ENCODE measurements around the gene NUP210.
A peak's percentile ranks its signal among the peaks of the same experiment; 100 is the strongest.

Gene NUP210

DNA sequence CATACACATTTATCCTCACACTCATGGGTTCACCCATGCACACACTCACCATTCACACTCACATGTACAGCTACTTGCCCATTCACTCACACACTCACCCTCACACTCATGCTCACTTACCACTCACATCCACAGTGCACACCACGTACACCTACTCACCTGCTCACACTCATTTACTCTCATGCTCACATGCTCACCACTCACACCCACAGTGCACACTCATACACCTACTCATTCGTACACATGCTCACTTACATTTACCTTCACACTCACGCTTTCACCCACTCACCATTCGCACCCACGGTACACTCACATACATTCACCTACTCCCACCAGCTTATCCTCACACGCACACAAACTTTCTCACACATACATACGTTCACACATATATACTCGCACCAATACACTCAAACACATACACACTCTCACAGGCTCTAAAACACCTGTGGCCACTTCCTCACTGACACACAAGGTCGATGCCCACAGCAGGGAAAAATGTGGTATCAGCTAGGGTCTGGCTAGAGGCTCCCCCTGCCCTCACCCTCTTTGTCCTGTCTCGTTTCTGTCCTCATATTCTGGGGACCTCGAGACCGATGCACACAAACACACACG lies 46.0 kb downstream of the NUP210 start:
- Histone ChIP-seq H3K4me1 (ENCODE audit: control insufficient read depth, insufficient read depth, low read length) (no peaks in the 10 kb centered on the region; the same call in 1 of the 2 replicates), H3K27ac (ENCODE audit: low read length) (no peak overlapping the region), H3K27me3 (ENCODE audit: control insufficient read depth, insufficient read depth, low read length) (no peaks in the 10 kb centered on the region), H3K4me3 (ENCODE audit: low read length) (no peak overlapping the region), H3K9me3 (ENCODE audit: control insufficient read depth, insufficient read depth, low read length) (no peaks in the 10 kb centered on the region), H3K36me3 (ENCODE audit: control insufficient read depth, insufficient read depth, low read length) (peaks cover 23% of the 10 kb centered on the region)
- WGBS (ENCODE audit: insufficient coverage, insufficient read length): 100% methylated on average over 7 of the region's 13 CpGs
- DNase-seq (ENCODE audit: low read depth, low spot score): no peak

DNA sequence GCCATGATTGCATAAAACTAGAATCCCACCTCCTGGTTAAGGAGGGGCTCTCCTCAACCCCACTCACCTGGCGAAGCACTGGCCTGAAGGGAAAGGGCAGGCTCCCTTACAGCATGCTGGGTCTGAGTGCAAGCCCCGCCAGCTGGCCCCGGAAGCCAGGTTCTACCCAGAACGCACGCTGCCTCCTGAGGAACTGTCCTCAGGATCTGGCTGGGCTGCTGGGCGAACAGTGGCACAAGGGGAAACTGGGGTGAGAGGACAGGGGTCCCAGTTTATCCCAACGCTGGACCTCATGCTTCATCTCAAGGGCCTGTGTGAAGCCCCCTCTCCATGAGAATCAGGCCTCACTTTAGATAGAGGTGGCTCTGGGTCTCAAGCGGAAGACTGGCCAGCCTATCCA lies 47.5 kb downstream of the NUP210 start:
- no CpG with 5 or more reads among the region's 8 CpGs for WGBS (ENCODE audit: insufficient coverage, insufficient read length)
- Histone ChIP-seq H3K36me3 (ENCODE audit: control insufficient read depth, insufficient read depth, low read length) (peaks cover 22% of the 10 kb centered on the region), H3K4me3 (ENCODE audit: low read length) (no peak overlapping the region), H3K27me3 (ENCODE audit: control insufficient read depth, insufficient read depth, low read length) (no peaks in the 10 kb centered on the region), H3K4me1 (ENCODE audit: control insufficient read depth, insufficient read depth, low read length) (no peaks in the 10 kb centered on the region; the same call in 1 of the 2 replicates), H3K9me3 (ENCODE audit: control insufficient read depth, insufficient read depth, low read length) (no peaks in the 10 kb centered on the region), H3K27ac (ENCODE audit: low read length) (no peak overlapping the region)
- DNase-seq (ENCODE audit: low read depth, low spot score): no peak

DNA sequence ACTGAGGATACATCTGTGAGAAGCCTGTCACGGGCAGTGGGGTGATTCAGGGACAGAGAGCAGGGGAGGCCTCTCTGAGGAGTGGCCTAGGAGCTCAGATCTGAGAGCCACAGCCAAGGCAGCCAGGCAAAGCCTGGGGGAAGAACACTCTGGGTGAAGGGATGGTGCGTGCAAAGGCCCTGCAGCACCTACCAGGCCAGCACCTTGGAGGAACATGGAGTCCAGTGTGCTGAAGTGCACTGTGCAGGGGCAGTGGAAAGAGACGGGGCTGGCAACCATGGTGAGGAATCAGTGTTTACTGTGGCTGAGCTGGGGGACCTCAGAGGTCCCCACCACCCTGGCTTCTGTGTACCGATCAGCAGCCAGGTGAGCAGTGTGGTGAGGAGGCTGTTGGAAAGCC lies 48.0 kb downstream of the NUP210 start:
- H3K27me3 ChIP-seq (ENCODE audit: control insufficient read depth, insufficient read depth, low read length): no peaks in the 10 kb centered on the region
- DNase-seq (ENCODE audit: low read depth, low spot score): no peak
- no CpG with 5 or more reads among the region's 4 CpGs for WGBS (ENCODE audit: insufficient coverage, insufficient read length)
- no peaks in the 10 kb centered on the region for H3K9me3 ChIP-seq (ENCODE audit: control insufficient read depth, insufficient read depth, low read length)
- H3K4me3 ChIP-seq (ENCODE audit: low read length): no peak overlapping the region
- H3K36me3 ChIP-seq (ENCODE audit: control insufficient read depth, insufficient read depth, low read length): peaks cover 20% of the 10 kb centered on the region
- no peaks in the 10 kb centered on the region; the same call in 1 of the 2 replicates for H3K4me1 ChIP-seq (ENCODE audit: control insufficient read depth, insufficient read depth, low read length)
- no peak overlapping the region for H3K27ac ChIP-seq (ENCODE audit: low read length)

DNA sequence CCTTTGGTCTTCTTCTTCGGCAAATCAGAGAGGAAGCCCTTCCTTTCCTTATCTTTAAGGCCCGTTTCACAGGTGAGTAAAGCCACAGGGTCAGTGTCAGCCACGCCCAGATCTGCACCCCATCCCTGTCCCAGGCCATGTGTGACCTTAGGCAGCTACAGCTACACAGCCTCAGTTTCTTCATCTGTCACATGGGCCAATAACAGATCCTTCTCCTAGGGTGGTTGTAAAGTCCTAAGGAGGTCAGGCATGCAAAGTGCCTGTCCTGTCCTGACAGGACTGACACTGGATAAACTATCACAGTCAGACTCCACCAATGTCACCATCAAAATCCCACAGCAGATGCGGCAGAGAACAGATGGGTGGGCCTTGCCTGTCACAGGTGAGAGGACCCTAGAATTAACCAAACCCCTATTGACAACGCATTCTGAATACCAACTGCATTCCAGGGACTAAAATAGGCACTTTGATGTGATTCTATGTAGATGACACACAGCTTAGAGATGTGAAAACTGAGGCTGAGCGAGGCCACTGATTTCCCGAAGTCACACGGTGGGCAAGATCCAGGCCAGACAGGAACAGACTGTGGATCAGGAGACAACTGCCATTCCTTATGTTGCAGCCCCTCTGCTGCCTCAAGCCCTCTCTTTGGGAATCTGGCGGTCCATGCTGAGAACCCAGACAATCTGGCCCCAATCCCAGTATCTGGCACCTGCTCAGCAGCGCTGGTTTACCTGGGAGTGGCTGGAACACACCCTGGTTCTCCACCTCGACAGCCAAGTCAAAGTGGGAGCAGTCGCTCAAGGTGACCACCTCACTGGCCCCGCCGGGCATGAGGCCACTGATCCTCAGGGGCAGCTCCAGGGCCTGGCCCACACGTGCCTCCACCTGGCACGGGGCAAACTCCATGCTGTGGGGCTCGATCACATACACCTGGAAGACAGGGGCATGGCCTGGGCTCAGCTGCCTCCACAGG lies 48.7 kb downstream of the NUP210 start:
- no CpG with 5 or more reads among the region's 17 CpGs for WGBS (ENCODE audit: insufficient coverage, insufficient read length)
- Histone ChIP-seq H3K4me3 (ENCODE audit: low read length) (no peak overlapping the region), H3K4me1 (ENCODE audit: control insufficient read depth, insufficient read depth, low read length) (no peaks in the 10 kb centered on the region; the same call in 1 of the 2 replicates), H3K9me3 (ENCODE audit: control insufficient read depth, insufficient read depth, low read length) (no peaks in the 10 kb centered on the region), H3K27me3 (ENCODE audit: control insufficient read depth, insufficient read depth, low read length) (no peaks in the 10 kb centered on the region), H3K27ac (ENCODE audit: low read length) (no peak overlapping the region), H3K36me3 (ENCODE audit: control insufficient read depth, insufficient read depth, low read length) (peaks cover 19% of the 10 kb centered on the region)
- no peak for DNase-seq (ENCODE audit: low read depth, low spot score)

DNA sequence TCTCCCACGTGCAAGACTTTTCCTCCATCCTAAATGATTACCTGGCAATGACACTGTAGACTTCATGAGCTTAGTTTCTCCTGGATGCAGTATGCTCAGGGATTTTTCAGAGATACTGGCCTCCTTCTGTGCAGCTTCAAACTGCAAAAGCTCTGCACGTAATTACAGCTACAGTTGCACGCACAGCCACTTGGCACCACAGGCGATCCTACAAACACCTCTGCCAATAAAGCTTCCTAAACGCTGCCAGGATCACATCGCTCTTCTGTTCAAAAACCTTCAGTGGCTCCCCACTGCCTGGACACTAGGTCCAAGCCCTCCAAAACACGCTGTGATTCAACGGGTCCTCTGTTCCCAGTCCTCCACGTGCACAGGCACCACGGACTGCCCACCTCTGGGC lies 49.5 kb downstream of the NUP210 start:
- Histone ChIP-seq H3K4me1 (ENCODE audit: control insufficient read depth, insufficient read depth, low read length) (no peaks in the 10 kb centered on the region; the same call in 1 of the 2 replicates), H3K36me3 (ENCODE audit: control insufficient read depth, insufficient read depth, low read length) (peaks cover 19% of the 10 kb centered on the region), H3K9me3 (ENCODE audit: control insufficient read depth, insufficient read depth, low read length) (no peaks in the 10 kb centered on the region), H3K4me3 (ENCODE audit: low read length) (no peak overlapping the region), H3K27me3 (ENCODE audit: control insufficient read depth, insufficient read depth, low read length) (no peaks in the 10 kb centered on the region), H3K27ac (ENCODE audit: low read length) (no peak overlapping the region)
- DNase-seq (ENCODE audit: low read depth, low spot score): no peak
- no CpG with 5 or more reads among the region's 10 CpGs for whole genome bisulfite sequencing (ENCODE audit: insufficient coverage, insufficient read length)

DNA sequence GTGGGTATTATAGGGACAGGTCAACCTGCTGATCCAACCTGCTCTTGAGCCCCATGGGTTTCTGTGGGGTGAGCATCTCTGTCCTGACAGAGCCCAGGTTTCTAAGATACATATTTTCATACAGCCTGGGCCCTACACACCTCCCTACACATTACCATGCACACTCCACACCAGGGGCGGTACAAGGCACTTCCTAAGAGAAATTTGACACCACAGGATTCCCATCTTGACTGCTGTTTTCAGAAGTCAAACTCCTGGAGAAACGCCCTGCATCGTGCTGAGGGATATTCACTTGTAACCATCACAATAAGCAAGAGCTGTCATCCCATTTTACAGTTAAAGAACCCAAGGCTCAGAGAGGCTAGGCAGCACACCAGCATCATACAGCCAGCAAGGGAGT lies 50.1 kb downstream of the NUP210 start:
- no peak overlapping the region for H3K4me3 ChIP-seq (ENCODE audit: low read length)
- H3K27ac ChIP-seq (ENCODE audit: low read length): no peak overlapping the region
- WGBS (ENCODE audit: insufficient coverage, insufficient read length): no CpG with 5 or more reads among the region's 3 CpGs
- H3K27me3 ChIP-seq (ENCODE audit: control insufficient read depth, insufficient read depth, low read length): no peaks in the 10 kb centered on the region
- no peaks in the 10 kb centered on the region for H3K9me3 ChIP-seq (ENCODE audit: control insufficient read depth, insufficient read depth, low read length)
- peaks cover 5% of the 10 kb centered on the region for H3K4me1 ChIP-seq (ENCODE audit: control insufficient read depth, insufficient read depth, low read length)
- peaks cover 19% of the 10 kb centered on the region for H3K36me3 ChIP-seq (ENCODE audit: control insufficient read depth, insufficient read depth, low read length)
- DNase-seq (ENCODE audit: low read depth, low spot score): no peak

DNA sequence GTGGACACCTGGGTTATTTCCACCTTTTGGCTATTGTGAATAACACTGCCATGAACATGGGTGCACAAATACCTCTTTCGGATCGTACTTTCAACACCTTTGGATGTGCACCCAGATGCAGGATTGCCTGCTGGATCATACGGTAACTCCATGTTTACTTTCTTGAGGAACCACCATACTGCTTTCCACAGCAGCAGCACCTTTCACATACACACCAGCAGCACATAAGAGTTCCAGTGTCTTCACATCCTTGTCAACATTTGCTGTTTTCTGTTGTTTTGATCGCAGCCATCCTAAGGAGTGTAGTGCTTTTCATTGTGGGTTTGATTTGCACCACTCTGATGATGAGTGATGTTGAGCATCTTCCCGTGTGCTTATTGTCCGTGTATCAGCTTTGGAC lies 51.3 kb downstream of the NUP210 start:
- DNase-seq (ENCODE audit: low read depth, low spot score): no peak
- no peaks in the 10 kb centered on the region for H3K27me3 ChIP-seq (ENCODE audit: control insufficient read depth, insufficient read depth, low read length)
- no CpG with 5 or more reads among the region's 6 CpGs for WGBS (ENCODE audit: insufficient coverage, insufficient read length)
- H3K36me3 ChIP-seq (ENCODE audit: control insufficient read depth, insufficient read depth, low read length): peaks cover 13% of the 10 kb centered on the region
- H3K4me3 ChIP-seq (ENCODE audit: low read length): no peak overlapping the region
- H3K27ac ChIP-seq (ENCODE audit: low read length): no peak overlapping the region
- peaks cover 5% of the 10 kb centered on the region for H3K4me1 ChIP-seq (ENCODE audit: control insufficient read depth, insufficient read depth, low read length)
- H3K9me3 ChIP-seq (ENCODE audit: control insufficient read depth, insufficient read depth, low read length): no peaks in the 10 kb centered on the region

DNA sequence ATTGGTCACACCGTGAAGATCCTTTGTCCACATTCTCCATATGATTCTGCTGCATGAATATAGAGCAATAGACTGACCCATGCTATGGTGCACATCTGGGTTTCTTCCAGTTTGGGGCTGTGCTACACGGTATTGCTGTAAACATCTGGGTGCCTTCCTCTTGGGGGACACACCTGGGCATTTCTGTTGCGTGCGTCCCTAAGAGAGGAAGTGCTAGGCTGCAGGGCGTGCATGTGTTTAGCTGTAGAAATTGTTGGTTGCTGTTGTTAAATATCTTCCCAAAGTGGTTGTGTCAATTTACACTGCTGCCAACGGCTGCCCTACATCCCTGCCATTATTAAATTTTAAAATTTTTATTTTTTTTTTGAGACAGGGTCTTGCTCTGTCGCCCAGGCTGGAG lies 52.4 kb downstream of the NUP210 start:
- Histone ChIP-seq H3K27me3 (ENCODE audit: control insufficient read depth, insufficient read depth, low read length) (no peaks in the 10 kb centered on the region), H3K27ac (ENCODE audit: low read length) (no peak overlapping the region), H3K36me3 (ENCODE audit: control insufficient read depth, insufficient read depth, low read length) (peaks cover 8% of the 10 kb centered on the region), H3K4me3 (ENCODE audit: low read length) (no peak overlapping the region), H3K9me3 (ENCODE audit: control insufficient read depth, insufficient read depth, low read length) (no peaks in the 10 kb centered on the region), H3K4me1 (ENCODE audit: control insufficient read depth, insufficient read depth, low read length) (peaks cover 5% of the 10 kb centered on the region)
- WGBS (ENCODE audit: insufficient coverage, insufficient read length): no CpG with 5 or more reads among the region's 7 CpGs
- DNase-seq (ENCODE audit: low read depth, low spot score): no peak

DNA sequence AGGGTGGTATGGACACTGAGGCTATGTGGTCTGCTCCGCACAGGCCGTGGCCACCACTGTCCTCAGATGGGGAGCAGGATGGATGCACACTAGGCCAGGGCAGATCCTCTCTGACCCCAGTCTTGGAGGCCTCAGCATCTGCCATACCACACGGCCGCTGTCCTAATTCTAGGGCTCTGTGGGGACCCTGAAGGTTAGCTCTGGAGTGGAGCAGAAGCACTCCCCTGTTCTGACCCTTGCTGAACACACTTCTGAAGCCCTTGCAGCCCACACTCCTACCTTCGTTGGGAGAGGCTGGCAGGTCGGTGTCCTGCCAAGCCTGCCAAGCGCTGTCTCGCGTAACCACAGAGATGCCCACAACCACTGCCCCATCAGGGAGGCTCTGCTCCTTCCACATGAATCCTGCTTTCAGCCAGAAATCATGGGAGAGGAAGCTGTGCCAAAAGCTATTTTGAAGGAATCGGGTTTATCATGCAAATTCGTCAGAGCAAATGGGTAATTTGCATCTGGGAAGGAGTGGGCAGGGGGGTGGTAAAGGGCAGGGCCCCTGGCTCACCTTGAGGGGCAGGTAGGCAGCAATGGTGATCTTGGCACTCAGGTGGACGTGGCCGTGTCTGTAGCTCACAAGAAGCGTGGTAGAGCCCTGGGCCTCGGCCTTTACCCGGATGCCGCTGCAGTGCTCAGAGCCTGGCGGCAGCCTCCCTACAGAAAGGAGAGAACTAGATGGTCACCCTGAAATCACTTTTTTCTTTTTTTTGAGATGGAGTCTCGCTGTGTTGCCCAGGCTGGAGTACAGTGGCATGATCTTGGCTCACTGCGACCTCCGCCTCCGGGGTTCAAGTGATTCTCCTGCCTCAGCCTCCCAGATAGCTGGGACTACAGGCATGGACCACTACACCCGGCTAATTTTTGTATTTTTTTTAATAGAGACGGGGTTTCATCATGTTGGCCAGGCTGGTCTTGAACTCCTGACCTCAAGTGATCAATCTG lies 54.4 kb downstream of the NUP210 start:
- Histone ChIP-seq H3K27ac (ENCODE audit: low read length) (peak overlapping the region; percentile 15), H3K9me3 (ENCODE audit: control insufficient read depth, insufficient read depth, low read length) (no peaks in the 10 kb centered on the region), H3K36me3 (ENCODE audit: control insufficient read depth, insufficient read depth, low read length) (peaks cover 3% of the 10 kb centered on the region; the same call in 1 of the 2 replicates), H3K4me3 (ENCODE audit: low read length) (no peak overlapping the region), H3K4me1 (ENCODE audit: control insufficient read depth, insufficient read depth, low read length) (peaks cover 5% of the 10 kb centered on the region), H3K27me3 (ENCODE audit: control insufficient read depth, insufficient read depth, low read length) (no peaks in the 10 kb centered on the region)
- DNase-seq (ENCODE audit: low read depth, low spot score): no peak
- WGBS (ENCODE audit: insufficient coverage, insufficient read length): no CpG with 5 or more reads among the region's 24 CpGs

Data from iPS DF 6.9 (cell line).